Ovary (tissue), 3 donors: ENCODE data around the gene F5.

Source experiments
- CTCF ChIP-seq, 3 donors: fragments of 450-650 bp in 2 of 3; fragments of 200-600 bp in 1 of 3; IDR thresholded peaks; one replicate each; pipeline versions ENCODE4 v1.5.1 to v1.8.0; 2016 to 2022; ENCODE audit warnings: antibody characterized with exemption in 3 of 3, mild to moderate bottlenecking in 1 of 3
- EP300 ChIP-seq: sonication (generic); formaldehyde crosslinking; IDR thresholded peaks from one replicate; pipeline ENCODE4 v1.6.1; 2017; ENCODE audit warnings: antibody characterized with exemption
- POLR2A ChIP-seq: fragments of 450-650 bp; IDR thresholded peaks from one replicate; pipeline ENCODE4 v1.6.1; 2017; ENCODE audit warnings: antibody characterized with exemption, mild to moderate bottlenecking, moderate library complexity
- donor health status: DM: no; HTN: no; CAD: no.

GRCh38 chr1:169548282-169548681, 38.0 kb downstream of the F5 start:
- TF ChIP-seq CTCF (IDR thresholded peaks at IDR 0.05) = no peak
- no peak for TF ChIP-seq POLR2A
- TF ChIP-seq EP300 = no peak
